C4-2B (cell line): Measurements from ENCODE around the gene NCKAP5.

ENCODE experiments used
- H3K27ac ChIP-seq: fragments of 450-650 bp; 2 replicates; pipeline ENCODE4 v1.5.1; 2017
- ZFX ChIP-seq: fragments of 450-650 bp; IDR thresholded peaks from 2 replicates; pipeline ENCODE4 v1.6.1; 2017
- TF ChIP-seq, protein P1 (sequence below): fragments of 450-650 bp; conservative IDR thresholded peaks from 2 replicates; pipeline ENCODE4 v1.5.1; 2017; ENCODE audit warnings: mild to moderate bottlenecking

NCKAP5 gene

GRCh38 chr2:133078667-133079411, 489.4 kb downstream of the NCKAP5 start:
- H3K27ac ChIP-seq, result no peak overlapping the region
- TF ChIP-seq ZFX, result no peak
- TF ChIP-seq, protein P1, sequence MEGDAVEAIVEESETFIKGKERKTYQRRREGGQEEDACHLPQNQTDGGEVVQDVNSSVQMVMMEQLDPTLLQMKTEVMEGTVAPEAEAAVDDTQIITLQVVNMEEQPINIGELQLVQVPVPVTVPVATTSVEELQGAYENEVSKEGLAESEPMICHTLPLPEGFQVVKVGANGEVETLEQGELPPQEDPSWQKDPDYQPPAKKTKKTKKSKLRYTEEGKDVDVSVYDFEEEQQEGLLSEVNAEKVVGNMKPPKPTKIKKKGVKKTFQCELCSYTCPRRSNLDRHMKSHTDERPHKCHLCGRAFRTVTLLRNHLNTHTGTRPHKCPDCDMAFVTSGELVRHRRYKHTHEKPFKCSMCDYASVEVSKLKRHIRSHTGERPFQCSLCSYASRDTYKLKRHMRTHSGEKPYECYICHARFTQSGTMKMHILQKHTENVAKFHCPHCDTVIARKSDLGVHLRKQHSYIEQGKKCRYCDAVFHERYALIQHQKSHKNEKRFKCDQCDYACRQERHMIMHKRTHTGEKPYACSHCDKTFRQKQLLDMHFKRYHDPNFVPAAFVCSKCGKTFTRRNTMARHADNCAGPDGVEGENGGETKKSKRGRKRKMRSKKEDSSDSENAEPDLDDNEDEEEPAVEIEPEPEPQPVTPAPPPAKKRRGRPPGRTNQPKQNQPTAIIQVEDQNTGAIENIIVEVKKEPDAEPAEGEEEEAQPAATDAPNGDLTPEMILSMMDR, result no peak

- no peak overlapping the region for H3K27ac ChIP-seq
These were observed 490.9 kb downstream of the NCKAP5 start for GRCh38 chr2:133077269-133077822.

DNA sequence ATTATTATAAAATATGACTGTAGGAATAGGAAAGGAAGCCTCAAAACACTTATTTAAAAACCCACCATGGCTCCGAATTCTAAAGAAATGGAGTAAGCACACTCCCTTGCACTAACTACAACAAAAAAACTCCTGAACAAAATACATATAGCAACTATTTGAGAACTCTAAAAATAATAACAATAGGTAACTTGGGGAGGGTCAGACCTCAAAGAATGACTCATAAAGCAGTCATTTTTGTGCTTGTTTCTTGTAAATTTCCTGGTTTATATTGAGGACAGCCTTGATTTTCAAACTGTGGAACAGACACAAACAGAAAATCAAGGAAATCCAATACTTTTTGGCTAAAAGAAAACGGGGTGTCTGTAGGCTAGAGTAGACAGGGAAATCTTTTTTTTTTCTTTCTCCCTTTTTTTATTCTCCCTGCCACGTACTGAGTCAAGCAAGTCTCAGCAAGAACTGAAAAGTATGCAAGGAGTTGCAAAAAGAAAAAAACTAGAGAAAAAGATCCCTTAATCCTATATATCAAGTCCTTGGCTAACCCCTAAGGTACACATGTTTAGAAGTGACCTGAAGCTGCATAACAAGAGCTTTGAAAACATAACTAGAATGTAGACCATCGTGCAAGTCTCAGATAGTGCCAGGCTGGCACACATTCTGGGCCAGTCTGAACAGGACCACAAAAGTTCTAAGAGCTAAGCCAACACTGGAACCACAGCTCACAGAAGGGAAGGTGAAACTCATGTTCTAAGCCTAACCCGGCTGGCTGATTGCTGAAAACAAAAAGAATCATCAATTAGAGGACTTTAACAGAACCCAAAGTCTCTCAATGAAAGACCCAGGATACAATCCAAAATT, 495.2 kb downstream of the NCKAP5 start:
- TF ChIP-seq ZFX, result no peak
- TF ChIP-seq, protein P1, result no peak
- H3K27ac ChIP-seq, result no peak overlapping the region

More at GRCh38 chr2:133077269-133077822, 490.9 kb downstream of the NCKAP5 start:
- TF ChIP-seq ZFX, result no peak
- TF ChIP-seq, protein P1, result no peak

- TF ChIP-seq, protein P1, result no peak
- no peak overlapping the region for H3K27ac ChIP-seq
These were observed 504.5 kb downstream of the NCKAP5 start for GRCh38 chr2:133063775-133064174.

DNA sequence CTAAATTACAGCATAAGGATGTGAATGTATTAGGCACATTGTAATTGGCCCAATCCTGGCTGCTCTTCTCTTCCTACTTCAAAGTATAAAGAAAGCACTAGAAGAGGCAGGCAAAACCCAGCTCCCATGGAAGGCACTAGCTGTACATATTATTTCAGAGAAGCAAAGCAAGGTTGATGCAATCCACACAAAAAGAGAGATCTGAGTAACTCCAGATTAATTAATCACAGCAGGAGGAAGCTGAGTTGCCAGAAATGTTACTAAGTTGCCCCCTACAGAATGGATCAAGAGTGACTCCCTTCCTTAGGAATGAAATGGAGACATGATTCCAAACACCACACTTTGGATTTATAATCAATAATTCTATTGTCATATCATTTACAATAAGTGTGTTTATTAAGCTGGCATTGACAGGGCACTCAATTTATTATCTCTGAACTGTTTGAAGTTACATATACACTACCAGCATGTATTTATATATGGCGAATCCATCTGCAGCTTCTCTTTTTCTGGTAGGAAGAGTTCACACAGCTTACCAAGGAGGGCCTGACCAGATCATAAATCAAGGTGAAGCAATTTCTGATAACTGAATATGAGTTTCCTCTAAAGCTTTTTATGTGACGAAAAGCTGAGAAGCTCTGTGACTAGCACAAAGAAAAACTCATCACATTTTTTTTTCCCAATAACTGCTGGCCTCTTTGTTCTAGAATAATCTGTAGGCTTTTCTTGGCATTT, 505.2 kb downstream of the NCKAP5 start:
- TF ChIP-seq, protein P1, result no peak
- TF ChIP-seq ZFX, result no peak
- H3K27ac ChIP-seq, result no peak overlapping the region

- TF ChIP-seq, protein P1, result no peak
- TF ChIP-seq ZFX, result no peak
- H3K27ac ChIP-seq, result no peak overlapping the region
These were observed 506.2 kb downstream of the NCKAP5 start for GRCh38 chr2:133061874-133062593.
